ENCODE results near the gene SRD5A1. TPM values are rescaled to one million over a fixed set of nuclear protein-coding genes. Genes with fewer than 3 reads are reported as not detected.

SRD5A1 gene
- polyA plus RNA-seq, 2 of the 4 experiments (the other 2 are of a cell fraction) = 9.7 to 25.4 TPM

DNA sequence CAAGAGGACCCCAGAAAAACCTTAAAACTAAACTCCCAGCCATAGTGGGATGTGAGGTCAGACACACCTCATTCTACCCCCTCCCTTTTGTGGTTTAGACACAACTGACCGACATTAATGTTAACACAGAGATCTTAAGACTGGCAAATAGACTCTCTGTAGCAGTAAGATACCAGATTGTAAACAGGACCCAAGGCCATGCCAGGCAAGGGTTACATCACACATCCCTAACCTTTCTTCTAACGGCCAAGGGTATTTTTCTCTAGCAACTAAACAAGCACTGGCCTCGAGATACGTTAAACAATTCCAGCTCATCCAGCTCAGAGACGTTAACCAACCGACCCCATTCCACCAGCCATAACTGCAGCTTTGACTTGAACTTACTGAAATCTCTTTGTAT, 39.2 kb upstream of the SRD5A1 start:
- no peaks in the 10 kb centered on the region for H3K4me1 ChIP-seq
- TF ChIP-seq EHF (CRISPR knock-in tag; IDR thresholded peaks at IDR 0.05) (no peak), NR3C1 (IDR thresholded peaks at IDR 0.05) (no peak), RAD21 (conservative IDR thresholded peaks at IDR 0.05 in 1 of 2, IDR thresholded peaks at IDR 0.05 in 1 of 2) (no peak), HOXB5 (CRISPR knock-in tag; IDR thresholded peaks at IDR 0.05) (no peak), ESRRA (IDR thresholded peaks at IDR 0.05; ENCODE audit: borderline replicate concordance, low read length) (no peak), ZFP36 (IDR thresholded peaks at IDR 0.05; ENCODE audit: borderline replicate concordance, partially characterized antibody) (no peak), ZNF302 (CRISPR knock-in tag; IDR thresholded peaks at IDR 0.05) (no peak), RNF2 (IDR thresholded peaks at IDR 0.05; ENCODE audit: borderline replicate concordance, low read depth) (no peak)
- TF ChIP-seq, protein P1, sequence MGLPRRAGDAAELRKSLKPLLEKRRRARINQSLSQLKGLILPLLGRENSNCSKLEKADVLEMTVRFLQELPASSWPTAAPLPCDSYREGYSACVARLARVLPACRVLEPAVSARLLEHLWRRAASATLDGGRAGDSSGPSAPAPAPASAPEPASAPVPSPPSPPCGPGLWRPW (IDR thresholded peaks at IDR 0.05) = no peak
- ATAC-seq (no peak), DNase-seq (ENCODE audit: low read depth in 1 of 2, low spot score in 1 of 2) (no peak), FAIRE-seq (no peak)
- H3K9me3 ChIP-seq = no peaks in the 10 kb centered on the region
- no peak overlapping the region for H3K4me3 ChIP-seq
- H3K4me2 ChIP-seq = no peak overlapping the region
- CTCF ChIA-PET = interaction anchor here (1.0 to 1.1 kb wide), 2 partner anchors 12 kb away, joined by 3 read pairs; no protein-coding TSS in a partner anchor
- WGBS (ENCODE audit: missing lambda C conversion rate) = 81% methylated on average over 6 of the region's 6 CpGs
- no peak overlapping the region for H3K27ac ChIP-seq
- POLR2A ChIA-PET = no interaction called here

GRCh38 chr5:6595405-6595804, 37.8 kb upstream of the SRD5A1 start:
- ChIA-PET CTCF (interaction anchor here (1.1 kb wide), 1 partner anchor 18 kb away, joined by 3 read pairs; no protein-coding TSS in a partner anchor), POLR2A (no interaction called here)
- WGBS (ENCODE audit: missing lambda C conversion rate) = 61% methylated on average over 3 of the region's 3 CpGs
- Histone ChIP-seq H3K4me1 (no peaks in the 10 kb centered on the region), H3K4me2 (no peak overlapping the region), H3K4me3 (no peak overlapping the region), H3K9me3 (no peaks in the 10 kb centered on the region), H3K27ac (no peak overlapping the region)
- FAIRE-seq = no peak
- TF ChIP-seq FOXS1 (CRISPR knock-in tag; IDR thresholded peaks at IDR 0.05) (no peak), GATA3 (IDR thresholded peaks at IDR 0.05; ENCODE audit: borderline replicate concordance) (no peak), RFX5 (IDR thresholded peaks at IDR 0.05) (no peak), KDM1A (IDR thresholded peaks at IDR 0.05; ENCODE audit: low read depth) (no peak), HDAC2 (IDR thresholded peaks at IDR 0.05) (no peak), MAZ (IDR thresholded peaks at IDR 0.05; ENCODE audit: borderline replicate concordance, low read depth, low read length) (no peak), TP53 (CRISPR knock-in tag; IDR thresholded peaks at IDR 0.05) (no peak), ZFP36 (IDR thresholded peaks at IDR 0.05; ENCODE audit: borderline replicate concordance, partially characterized antibody) (no peak), RCOR1 (IDR thresholded peaks at IDR 0.05; ENCODE audit: low read depth, low read length) (no peak), RAD21 (conservative IDR thresholded peaks at IDR 0.05 in 1 of 2, IDR thresholded peaks at IDR 0.05 in 1 of 2) (no peak), CHD4 (IDR thresholded peaks at IDR 0.05; ENCODE audit: borderline replicate concordance) (no peak)
- TF ChIP-seq, protein P2, sequence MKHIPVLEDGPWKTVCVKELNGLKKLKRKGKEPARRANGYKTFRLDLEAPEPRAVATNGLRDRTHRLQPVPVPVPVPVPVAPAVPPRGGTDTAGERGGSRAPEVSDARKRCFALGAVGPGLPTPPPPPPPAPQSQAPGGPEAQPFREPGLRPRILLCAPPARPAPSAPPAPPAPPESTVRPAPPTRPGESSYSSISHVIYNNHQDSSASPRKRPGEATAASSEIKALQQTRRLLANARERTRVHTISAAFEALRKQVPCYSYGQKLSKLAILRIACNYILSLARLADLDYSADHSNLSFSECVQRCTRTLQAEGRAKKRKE (CRISPR knock-in tag; IDR thresholded peaks at IDR 0.05; ENCODE audit: low read depth) = no peak
- no peak for DNase-seq (ENCODE audit: low read depth in 1 of 2, low spot score in 1 of 2)
- ATAC-seq = no peak; a peak in 1 of 6 replicates

GRCh38 chr5:6596388-6596787, 36.9 kb upstream of the SRD5A1 start:
- DNase-seq (ENCODE audit: low read depth in 1 of 2, low spot score in 1 of 2) (no peak), FAIRE-seq (no peak), ATAC-seq (no peak; a peak in 1 of 6 replicates)
- ChIA-PET CTCF (interaction anchor here (1.1 kb wide), 1 partner anchor 20 kb away, joined by 7 read pairs; no protein-coding TSS in a partner anchor), POLR2A (no interaction called here)
- Histone ChIP-seq H3K4me2 (no peak overlapping the region), H3K27ac (no peak overlapping the region), H3K4me1 (no peaks in the 10 kb centered on the region), H3K4me3 (no peak overlapping the region), H3K9me3 (no peaks in the 10 kb centered on the region)
- TF ChIP-seq ZSCAN20 (CRISPR knock-in tag; IDR thresholded peaks at IDR 0.05) (no peak), ELK1 (IDR thresholded peaks at IDR 0.05; ENCODE audit: low read depth, low read length) (no peak), RCOR1 (IDR thresholded peaks at IDR 0.05; ENCODE audit: low read depth, low read length) (no peak), RNF2 (IDR thresholded peaks at IDR 0.05; ENCODE audit: borderline replicate concordance, low read depth) (no peak), MAZ (IDR thresholded peaks at IDR 0.05; ENCODE audit: borderline replicate concordance, low read depth, low read length) (no peak), NR3C1 (IDR thresholded peaks at IDR 0.05) (no peak)
- TF ChIP-seq, protein P3, sequence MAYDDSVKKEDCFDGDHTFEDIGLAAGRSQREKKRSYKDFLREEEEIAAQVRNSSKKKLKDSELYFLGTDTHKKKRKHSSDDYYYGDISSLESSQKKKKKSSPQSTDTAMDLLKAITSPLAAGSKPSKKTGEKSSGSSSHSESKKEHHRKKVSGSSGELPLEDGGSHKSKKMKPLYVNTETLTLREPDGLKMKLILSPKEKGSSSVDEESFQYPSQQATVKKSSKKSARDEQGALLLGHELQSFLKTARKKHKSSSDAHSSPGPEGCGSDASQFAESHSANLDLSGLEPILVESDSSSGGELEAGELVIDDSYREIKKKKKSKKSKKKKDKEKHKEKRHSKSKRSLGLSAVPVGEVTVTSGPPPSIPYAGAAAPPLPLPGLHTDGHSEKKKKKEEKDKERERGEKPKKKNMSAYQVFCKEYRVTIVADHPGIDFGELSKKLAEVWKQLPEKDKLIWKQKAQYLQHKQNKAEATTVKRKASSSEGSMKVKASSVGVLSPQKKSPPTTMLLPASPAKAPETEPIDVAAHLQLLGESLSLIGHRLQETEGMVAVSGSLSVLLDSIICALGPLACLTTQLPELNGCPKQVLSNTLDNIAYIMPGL (CRISPR knock-in tag; IDR thresholded peaks at IDR 0.05; ENCODE audit: borderline replicate concordance) = no peak
- WGBS (ENCODE audit: missing lambda C conversion rate) = 89% methylated on average over 5 of the region's 5 CpGs

All from A549 (cell line).